ENCODE data around the gene RAB7B.

DNA sequence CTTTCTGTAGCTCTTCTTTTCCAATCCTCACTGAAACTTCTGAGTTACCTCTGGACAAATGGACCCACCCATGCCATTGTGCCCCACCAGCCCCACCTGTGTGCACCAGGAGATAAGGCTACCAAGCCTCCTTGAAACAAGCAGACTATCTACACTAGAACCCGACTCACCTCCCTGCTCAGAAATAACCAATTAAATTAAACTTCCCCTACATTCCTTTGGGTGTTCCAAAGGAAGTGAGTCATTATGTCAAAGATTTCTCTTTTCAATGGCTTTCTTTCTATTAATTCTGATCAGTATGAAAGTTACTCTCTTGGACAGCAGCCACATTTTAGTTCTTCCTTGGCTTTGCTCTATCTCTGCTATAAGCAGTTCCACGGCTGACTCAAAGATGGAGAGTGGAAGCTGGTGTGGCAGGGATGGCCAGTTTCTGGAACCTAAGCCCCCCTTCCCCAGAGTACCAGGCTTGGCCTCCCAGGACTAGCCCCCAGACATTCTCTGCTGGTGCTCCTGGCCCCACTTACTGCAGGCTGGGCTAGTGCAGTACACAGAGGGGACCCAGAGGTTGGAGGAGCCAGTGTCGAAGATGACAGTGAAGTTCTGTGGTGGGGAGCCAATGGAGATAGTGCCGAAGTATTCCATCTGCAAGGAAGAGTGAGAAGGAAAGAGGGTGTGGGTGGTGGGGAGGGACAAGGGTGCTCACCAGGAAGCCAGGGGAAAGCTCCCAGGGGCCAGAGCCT, 18.6 kb upstream of the RAB7B start:
- TF ChIP-seq POLR2A (IDR thresholded peaks at IDR 0.05): no peak
- TF ChIP-seq, protein P1, sequence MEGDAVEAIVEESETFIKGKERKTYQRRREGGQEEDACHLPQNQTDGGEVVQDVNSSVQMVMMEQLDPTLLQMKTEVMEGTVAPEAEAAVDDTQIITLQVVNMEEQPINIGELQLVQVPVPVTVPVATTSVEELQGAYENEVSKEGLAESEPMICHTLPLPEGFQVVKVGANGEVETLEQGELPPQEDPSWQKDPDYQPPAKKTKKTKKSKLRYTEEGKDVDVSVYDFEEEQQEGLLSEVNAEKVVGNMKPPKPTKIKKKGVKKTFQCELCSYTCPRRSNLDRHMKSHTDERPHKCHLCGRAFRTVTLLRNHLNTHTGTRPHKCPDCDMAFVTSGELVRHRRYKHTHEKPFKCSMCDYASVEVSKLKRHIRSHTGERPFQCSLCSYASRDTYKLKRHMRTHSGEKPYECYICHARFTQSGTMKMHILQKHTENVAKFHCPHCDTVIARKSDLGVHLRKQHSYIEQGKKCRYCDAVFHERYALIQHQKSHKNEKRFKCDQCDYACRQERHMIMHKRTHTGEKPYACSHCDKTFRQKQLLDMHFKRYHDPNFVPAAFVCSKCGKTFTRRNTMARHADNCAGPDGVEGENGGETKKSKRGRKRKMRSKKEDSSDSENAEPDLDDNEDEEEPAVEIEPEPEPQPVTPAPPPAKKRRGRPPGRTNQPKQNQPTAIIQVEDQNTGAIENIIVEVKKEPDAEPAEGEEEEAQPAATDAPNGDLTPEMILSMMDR (IDR thresholded peaks at IDR 0.05): no peak

Measured in uterus (tissue), 2 donors.